Astrocyte (in vitro differentiated cells and primary cell): ENCODE results near the gene RALGAPA1.
"Not testable (repeated sequence)": the region's sequence is repeated elsewhere in the genome, so short reads cannot be mapped to it uniquely, and the experiment has no call there.

ENCODE experiments used
- EZH2 ChIP-seq: IDR thresholded peaks from 2 replicates; pipeline ENCODE4 v1.6.1; 2012; ENCODE audit warnings: mild to moderate bottlenecking, low read length, inconsistent platforms; ENCODE audit not compliant: insufficient read depth
- TF ChIP-seq, protein P1 (sequence below): IDR thresholded peaks from 2 replicates; pipeline ENCODE4 v1.5.1; 2011; ENCODE audit warnings: low read depth, mild to moderate bottlenecking, inconsistent platforms, low read length, moderate library complexity; ENCODE audit not compliant: insufficient read depth

DNA sequence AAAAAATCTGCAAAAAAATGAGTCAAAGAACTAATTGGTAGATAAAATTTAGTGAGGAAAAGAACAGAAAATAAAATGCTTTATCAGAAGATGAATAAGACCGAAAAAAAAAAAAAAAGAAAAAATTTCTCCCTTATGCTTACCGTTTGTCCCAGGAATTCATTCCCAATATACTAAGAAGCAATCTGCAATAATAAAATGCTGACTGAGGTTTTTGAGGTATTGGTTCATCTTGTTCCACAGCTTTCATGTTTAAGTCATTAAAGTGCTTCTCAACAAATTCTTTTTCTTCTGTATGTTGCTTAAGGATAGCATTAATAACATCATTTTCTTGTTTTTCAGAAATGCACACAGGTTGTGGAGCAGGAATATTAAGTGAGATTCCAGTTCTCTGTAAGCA is 182.1 kb downstream of the RALGAPA1 start:
- TF ChIP-seq, protein P1, sequence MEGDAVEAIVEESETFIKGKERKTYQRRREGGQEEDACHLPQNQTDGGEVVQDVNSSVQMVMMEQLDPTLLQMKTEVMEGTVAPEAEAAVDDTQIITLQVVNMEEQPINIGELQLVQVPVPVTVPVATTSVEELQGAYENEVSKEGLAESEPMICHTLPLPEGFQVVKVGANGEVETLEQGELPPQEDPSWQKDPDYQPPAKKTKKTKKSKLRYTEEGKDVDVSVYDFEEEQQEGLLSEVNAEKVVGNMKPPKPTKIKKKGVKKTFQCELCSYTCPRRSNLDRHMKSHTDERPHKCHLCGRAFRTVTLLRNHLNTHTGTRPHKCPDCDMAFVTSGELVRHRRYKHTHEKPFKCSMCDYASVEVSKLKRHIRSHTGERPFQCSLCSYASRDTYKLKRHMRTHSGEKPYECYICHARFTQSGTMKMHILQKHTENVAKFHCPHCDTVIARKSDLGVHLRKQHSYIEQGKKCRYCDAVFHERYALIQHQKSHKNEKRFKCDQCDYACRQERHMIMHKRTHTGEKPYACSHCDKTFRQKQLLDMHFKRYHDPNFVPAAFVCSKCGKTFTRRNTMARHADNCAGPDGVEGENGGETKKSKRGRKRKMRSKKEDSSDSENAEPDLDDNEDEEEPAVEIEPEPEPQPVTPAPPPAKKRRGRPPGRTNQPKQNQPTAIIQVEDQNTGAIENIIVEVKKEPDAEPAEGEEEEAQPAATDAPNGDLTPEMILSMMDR, result not testable (repeated sequence)
- not testable (repeated sequence) for TF ChIP-seq EZH2
